Measurements from ENCODE around the gene SRSF1. TPM values are rescaled to one million over a fixed set of nuclear protein-coding genes. Genes with fewer than 3 reads are reported as not detected.

SRSF1 gene
- total and polyA plus RNA-seq, 7 donors: 61.2 to 141 (median 98.8) TPM

DNA sequence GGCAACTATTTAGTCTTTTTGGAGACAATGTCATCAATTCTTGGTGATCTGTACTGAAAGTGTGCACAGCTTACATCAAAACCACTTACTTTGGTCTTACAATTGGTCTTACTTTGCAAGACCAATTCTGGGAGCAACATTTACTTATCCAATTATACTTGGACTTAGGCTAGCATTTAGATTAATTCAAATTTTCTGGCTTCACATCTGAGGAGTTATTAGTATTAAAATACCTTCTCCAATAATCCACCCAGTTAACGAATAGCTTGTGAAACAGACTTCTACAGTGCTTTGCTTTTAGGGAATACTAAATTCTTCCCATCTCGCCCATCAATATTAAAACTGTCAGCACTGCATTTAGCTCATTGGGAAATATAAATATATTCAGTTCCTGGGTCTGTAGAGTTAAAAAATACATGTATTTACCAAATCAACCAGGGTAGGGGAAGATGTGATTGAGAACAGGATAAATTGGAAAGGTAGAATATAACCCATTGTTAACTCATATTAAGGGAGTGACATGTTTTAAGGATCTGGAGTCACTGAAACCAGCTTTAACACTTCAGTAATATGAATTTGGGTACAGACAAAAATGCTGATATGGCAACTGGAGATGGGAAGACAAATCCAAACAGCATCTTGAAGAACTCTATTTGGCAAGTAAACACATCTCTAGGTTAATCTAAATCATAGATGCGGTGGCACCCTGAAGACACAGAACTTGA, 9.8 kb downstream of the SRSF1 start:
- DNase-seq (no peak), ATAC-seq (no peak)
- intact Hi-C loops (cut with DNase I): loop anchor here (10.0 kb wide), 1 partner anchor 872 kb away; no protein-coding TSS in a partner anchor
- H3K27ac ChIP-seq: peak overlapping the region; percentile 23
- TF ChIP-seq, protein P1, sequence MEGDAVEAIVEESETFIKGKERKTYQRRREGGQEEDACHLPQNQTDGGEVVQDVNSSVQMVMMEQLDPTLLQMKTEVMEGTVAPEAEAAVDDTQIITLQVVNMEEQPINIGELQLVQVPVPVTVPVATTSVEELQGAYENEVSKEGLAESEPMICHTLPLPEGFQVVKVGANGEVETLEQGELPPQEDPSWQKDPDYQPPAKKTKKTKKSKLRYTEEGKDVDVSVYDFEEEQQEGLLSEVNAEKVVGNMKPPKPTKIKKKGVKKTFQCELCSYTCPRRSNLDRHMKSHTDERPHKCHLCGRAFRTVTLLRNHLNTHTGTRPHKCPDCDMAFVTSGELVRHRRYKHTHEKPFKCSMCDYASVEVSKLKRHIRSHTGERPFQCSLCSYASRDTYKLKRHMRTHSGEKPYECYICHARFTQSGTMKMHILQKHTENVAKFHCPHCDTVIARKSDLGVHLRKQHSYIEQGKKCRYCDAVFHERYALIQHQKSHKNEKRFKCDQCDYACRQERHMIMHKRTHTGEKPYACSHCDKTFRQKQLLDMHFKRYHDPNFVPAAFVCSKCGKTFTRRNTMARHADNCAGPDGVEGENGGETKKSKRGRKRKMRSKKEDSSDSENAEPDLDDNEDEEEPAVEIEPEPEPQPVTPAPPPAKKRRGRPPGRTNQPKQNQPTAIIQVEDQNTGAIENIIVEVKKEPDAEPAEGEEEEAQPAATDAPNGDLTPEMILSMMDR (IDR thresholded peaks at IDR 0.05): no peak
- peaks cover 9 to 55% of the 10 kb centered on the region in 2 donors for H3K36me3 ChIP-seq (ENCODE audit: insufficient read depth in 1 of 2, low read depth in 1 of 2)
- H3K9me3 ChIP-seq: no peaks in the 10 kb centered on the region
- 74 to 90% (median 79%) methylated on average over 3 of the region's 3 CpGs for WGBS, 3 donors
- H3K4me3 ChIP-seq: no peak overlapping the region
- no peaks in the 10 kb centered on the region for H3K27me3 ChIP-seq (ENCODE audit: insufficient read depth in 3 of 3, low read length in 2 of 3)
- H3K4me1 ChIP-seq: peaks cover 60% of the 10 kb centered on the region

DNA sequence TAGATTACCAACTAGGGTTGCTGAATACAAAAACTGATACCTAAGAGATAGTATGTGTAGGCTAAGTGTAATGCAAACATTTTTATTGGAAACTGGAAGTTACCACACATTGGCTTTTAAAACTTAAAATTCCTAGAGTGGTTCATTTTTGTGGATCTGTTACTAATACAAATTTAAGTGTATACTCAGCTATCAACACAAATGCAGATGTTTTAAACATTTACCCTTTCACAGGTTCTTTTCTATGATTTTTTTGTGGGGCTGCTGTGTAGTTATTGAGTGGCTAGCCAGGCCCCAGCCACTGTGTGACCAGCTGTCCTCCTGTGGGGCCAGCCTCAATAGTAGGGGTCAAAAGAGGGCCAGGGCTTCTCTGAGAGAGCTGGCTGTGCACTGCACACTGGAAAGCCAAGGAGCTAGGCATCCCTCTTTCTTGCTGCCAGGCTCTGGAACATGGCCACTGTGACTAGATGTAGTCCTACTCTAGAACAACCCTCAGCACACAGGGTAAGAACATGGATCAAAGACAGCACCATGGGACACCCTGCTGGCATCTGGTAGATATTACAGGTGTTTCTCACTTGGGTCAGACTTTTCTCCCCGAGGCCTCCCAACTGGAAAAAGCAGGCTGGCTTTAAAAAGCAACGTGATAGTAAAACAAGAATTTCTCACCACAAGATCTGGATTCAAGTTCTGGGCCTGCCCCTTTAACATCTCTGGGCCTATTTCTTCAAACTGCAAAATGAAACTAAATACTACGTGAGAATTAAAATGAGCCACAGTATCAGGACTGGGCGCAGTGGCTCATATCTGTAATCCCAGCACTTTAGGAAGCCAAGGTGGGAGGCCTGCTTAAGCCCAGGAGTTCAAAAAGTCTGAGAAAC, 11.7 kb downstream of the SRSF1 start:
- H3K27ac ChIP-seq: peak overlapping the region; percentile 94
- no peaks in the 10 kb centered on the region for H3K9me3 ChIP-seq
- ATAC-seq (peak; percentile 90 to 94 (median 92)), DNase-seq (peak; percentile 61 to 87)
- intact Hi-C loops (cut with DNase I): loop anchor here (2.0 to 10.0 kb wide), 3 partner anchors 105 to 871 kb away; no protein-coding TSS in a partner anchor
- peaks cover 65% of the 10 kb centered on the region for H3K4me1 ChIP-seq
- TF ChIP-seq, protein P1 (IDR thresholded peaks at IDR 0.05): peak; percentile 71
- H3K27me3 ChIP-seq (ENCODE audit: insufficient read depth in 3 of 3, low read length in 2 of 3): no peaks in the 10 kb centered on the region
- H3K36me3 ChIP-seq (ENCODE audit: insufficient read depth in 1 of 2, low read depth in 1 of 2): peaks cover 4 to 36% of the 10 kb centered on the region in 2 donors
- H3K4me3 ChIP-seq: no peak overlapping the region
- 9 to 27% (median 10%) methylated on average over 4 of the region's 4 CpGs for WGBS, 3 donors

DNA sequence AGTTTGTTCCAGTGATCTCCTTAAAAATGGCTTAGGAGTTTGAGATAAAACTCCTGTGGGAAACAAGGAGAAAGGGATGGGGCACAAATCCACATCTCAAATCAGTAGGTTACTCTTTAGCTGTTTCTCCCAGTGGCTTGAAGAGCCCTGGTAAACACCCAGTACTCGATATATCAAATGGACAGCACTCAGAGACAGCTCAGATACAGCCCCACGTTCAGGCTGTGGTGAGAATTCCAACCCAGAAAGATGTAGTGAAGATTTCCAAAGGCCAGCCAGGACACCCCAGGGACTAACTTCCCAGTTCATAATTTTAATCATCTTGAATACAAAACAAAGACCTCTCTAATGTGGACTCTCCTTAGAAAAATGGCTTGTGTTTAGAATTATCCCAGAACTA, 12.6 kb downstream of the SRSF1 start:
- Histone ChIP-seq H3K4me1 (peaks cover 66% of the 10 kb centered on the region), H3K36me3 (ENCODE audit: insufficient read depth in 1 of 2, low read depth in 1 of 2) (peaks cover 4 to 27% of the 10 kb centered on the region in 2 donors), H3K9me3 (no peaks in the 10 kb centered on the region), H3K27ac (peak overlapping the region; percentile 94), H3K4me3 (no peak overlapping the region), H3K27me3 (ENCODE audit: insufficient read depth in 3 of 3, low read length in 2 of 3) (no peaks in the 10 kb centered on the region)
- peak; percentile 19 to 36 (median 25) for ATAC-seq
- TF ChIP-seq, protein P1 (IDR thresholded peaks at IDR 0.05): no peak
- 13 to 25% (median 17%) methylated on average over 2 of the region's 2 CpGs for WGBS, 3 donors
- DNase-seq: no peak
- intact Hi-C loops (cut with DNase I): loop anchor here (2.0 to 10.0 kb wide), 4 partner anchors 104 to 870 kb away; no protein-coding TSS in a partner anchor

DNA sequence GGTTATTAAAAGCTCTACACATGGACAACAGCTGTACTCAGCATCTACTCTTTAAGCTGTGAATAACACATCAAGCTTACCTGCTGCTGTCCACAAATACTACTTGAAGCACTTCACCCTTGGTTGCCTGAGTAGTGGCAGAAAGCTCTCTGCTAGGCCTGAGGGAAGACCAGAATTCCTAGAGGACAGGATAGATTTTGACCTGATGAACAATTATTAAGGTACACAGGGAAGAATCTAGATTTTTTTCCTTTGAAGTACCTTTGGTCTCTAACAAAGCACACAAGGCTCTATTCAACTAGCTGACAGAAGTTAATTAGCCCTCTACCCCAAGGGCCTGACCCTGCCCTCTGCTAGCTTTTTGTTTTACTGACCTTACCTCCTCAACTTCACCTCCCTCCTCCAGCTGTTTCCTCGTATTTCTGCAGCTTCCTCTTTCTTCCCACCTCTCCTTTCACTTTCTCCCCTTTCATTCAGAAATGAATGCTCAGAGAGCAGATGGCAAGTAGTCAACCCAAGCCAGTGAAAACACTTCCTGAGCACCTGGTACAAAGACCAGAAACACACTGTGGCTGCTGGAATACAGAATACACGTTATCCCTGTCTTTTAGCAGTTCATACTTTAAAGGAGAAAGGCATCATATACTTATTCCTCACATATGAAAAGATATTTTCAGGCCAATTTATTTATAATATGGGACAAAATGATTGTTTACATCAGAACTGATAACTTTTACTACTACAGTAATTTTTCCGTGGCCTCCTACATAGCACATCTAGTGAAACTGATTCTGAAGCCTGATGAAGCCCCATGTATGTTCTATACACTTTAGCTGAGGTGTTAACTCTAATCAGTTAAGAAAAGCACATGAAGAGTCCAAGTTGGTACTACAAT, 13.3 kb downstream of the SRSF1 start:
- H3K4me1 ChIP-seq: peaks cover 69% of the 10 kb centered on the region
- peaks cover 4 to 21% of the 10 kb centered on the region in 2 donors for H3K36me3 ChIP-seq (ENCODE audit: insufficient read depth in 1 of 2, low read depth in 1 of 2)
- H3K27ac ChIP-seq: peak overlapping the region; percentile 94
- 30 to 37% (median 35%) methylated on average over 3 of the region's 3 CpGs for WGBS, 3 donors
- no peak overlapping the region for H3K4me3 ChIP-seq
- no peaks in the 10 kb centered on the region for H3K27me3 ChIP-seq (ENCODE audit: insufficient read depth in 3 of 3, low read length in 2 of 3)
- DNase-seq: no peak
- no peak for ATAC-seq
- TF ChIP-seq, protein P1 (IDR thresholded peaks at IDR 0.05): no peak
- intact Hi-C loops (cut with DNase I): loop anchor here (2.0 to 10.0 kb wide), 4 partner anchors 103 to 869 kb away; no protein-coding TSS in a partner anchor
- H3K9me3 ChIP-seq: no peaks in the 10 kb centered on the region
